ENCODE results near the gene DHRS7C.

DHRS7C gene

DNA sequence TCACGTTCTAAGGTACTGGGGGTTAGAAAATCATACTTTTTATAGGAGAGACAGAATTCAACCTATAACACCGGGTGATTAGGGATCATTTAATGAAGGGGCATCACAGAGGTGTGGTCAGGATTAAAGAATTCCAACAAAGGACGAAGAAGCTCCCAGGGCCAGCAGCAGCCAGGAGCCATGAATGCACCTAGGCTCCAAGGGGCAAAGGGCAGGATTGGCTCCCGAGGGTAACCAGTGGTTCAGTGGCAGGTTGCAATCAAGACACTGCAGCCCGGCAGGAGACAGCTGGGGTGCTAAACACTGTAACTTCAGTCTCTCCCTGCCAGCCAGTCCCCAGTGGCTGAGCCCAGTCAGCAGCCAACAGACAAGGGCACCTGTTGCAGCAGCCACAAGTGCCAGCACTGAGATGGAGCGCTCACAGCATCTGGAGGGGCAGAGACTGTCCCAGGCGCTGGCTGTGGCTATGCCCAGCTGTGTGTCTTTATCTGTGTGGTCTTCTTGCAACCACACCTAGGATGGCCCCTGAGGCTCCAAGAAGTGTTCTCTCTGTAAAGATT lies 23.9 kb downstream of the DHRS7C start:
- DNase-seq (ENCODE audit: low read depth in 1 of 2, low spot score in 1 of 2), result no peak

DNA sequence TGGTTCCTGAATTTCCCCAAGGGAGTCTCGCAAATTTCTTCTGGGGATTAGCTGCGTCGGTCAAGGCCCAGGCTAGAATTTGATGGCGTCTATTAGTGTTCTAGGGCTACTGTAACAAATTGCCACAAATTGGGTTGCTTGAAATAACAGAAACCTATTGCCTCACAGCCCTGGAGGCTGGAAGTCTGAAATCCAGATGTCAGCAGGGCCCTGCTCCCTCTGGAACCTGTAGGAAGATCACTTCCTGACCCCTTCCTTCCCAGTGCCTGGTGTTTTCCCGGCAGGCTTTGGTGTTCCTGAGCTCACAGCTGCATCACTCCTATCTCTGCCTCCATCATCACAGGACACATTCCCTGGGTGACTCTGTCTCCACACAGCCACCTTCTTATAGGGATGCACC lies 24.4 kb downstream of the DHRS7C start:
- DNase-seq (ENCODE audit: low read depth in 1 of 2, low spot score in 1 of 2), result no peak

DNA sequence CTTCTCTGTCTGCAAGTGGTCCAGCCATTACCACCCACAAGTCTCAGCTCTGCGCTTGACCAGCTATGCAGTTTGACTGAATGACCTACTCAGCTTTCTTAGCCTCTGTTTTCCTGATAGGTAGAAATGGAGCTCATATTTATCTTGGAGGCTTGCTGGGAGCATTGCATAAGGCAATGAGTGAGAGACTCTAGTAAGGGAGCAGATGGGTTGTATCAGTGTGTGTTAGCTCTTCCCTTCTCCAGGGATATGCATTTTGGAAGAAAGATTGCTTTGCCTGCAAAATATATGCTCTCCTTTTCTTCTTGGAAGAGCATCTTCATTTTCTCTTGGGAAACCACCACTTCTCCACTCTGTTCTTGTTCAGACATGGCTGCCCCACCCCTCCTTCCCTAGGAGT lies 26.1 kb downstream of the DHRS7C start:
- no peak for DNase-seq (ENCODE audit: low read depth in 1 of 2, low spot score in 1 of 2)

- no peak for DNase-seq (ENCODE audit: low read depth in 1 of 2, low spot score in 1 of 2)
Measured at GRCh38 chr17:9763643-9764042, 27.7 kb downstream of the DHRS7C start.

- DNase-seq (ENCODE audit: low read depth in 1 of 2, low spot score in 1 of 2), result no peak
Measured at GRCh38 chr17:9760266-9760665, 31.1 kb downstream of the DHRS7C start.

DNA sequence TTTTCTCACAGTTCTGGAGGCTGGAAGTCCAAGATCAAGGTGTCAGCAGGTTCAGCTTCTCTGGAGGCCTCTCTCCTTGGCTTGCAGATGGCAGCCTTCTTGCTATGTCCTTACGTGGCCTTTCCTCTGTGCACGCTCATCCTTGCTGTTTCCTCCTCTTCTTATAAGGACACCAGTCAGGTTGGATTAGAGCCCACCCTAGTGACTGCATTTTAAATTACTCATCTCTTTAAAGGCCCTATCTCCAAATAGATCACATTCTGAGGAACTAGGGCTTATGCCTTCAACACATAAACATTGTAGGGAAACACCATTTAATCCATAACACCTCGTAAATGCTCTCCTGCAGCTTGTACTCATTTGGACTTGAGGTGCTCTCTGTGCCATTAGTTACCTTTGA lies 36.3 kb downstream of the DHRS7C start:
- no peak for DNase-seq (ENCODE audit: low read depth in 1 of 2, low spot score in 1 of 2)

- DNase-seq (ENCODE audit: low read depth in 1 of 2, low spot score in 1 of 2), result no peak
Measured at GRCh38 chr17:9750524-9750923, 40.9 kb downstream of the DHRS7C start.

GRCh38 chr17:9729735-9730420 lies 61.5 kb downstream of the DHRS7C start:
- no peak for DNase-seq (ENCODE audit: low read depth in 1 of 2, low spot score in 1 of 2)

- DNase-seq (ENCODE audit: low read depth in 1 of 2, low spot score in 1 of 2), result no peak
Measured at GRCh38 chr17:9729034-9729650, 62.2 kb downstream of the DHRS7C start.

- no peak for DNase-seq (ENCODE audit: low read depth in 1 of 2, low spot score in 1 of 2)
Measured at GRCh38 chr17:9728564-9728963, 62.8 kb downstream of the DHRS7C start.

GRCh38 chr17:9728005-9728404 lies 63.4 kb downstream of the DHRS7C start:
- DNase-seq (ENCODE audit: low read depth in 1 of 2, low spot score in 1 of 2), result no peak

GRCh38 chr17:9726291-9726690 lies 65.1 kb downstream of the DHRS7C start:
- DNase-seq (ENCODE audit: low read depth in 1 of 2, low spot score in 1 of 2), result no peak

DNA sequence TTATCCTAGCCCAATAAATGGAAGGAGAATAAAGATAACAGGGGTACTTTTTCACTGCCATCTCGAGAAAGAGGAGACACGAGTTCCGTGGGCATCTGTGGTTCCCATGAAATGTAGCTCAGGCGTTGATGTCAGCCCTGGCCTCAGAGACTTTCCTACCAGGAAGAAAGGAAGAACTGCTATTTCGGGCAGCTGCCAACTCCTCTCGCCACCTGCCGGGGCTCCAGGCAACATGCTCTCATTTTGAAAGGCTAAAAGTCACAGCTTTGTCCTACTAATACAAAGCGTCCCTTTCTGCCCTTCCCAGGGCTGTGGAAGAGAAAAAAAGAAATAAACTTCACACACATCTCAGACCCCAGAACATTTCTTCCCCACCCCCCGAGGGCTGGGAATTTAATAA lies 65.8 kb downstream of the DHRS7C start:
- no peak for DNase-seq (ENCODE audit: low read depth in 1 of 2, low spot score in 1 of 2)

All from stimulated activated CD4-positive, alpha-beta T cell treated with anti-CD3 and anti-CD28 coated beads, Interleukin-15, amount 100 ng/mL, for 1 hour (primary cell).